SK-N-SH (cell line): ENCODE data around the gene ASAP2. TPM values are rescaled to one million over a fixed set of nuclear protein-coding genes. Genes with fewer than 3 reads are reported as not detected.
A peak's percentile ranks its signal among the peaks of the same experiment; 100 is the strongest.

Experiments
- CTCF ChIA-PET: fragments of 300-600, 350-600 bp; formaldehyde crosslinking; extraction: SDS; loops from one replicate; lab custom pipeline; 2021; lab: Yijun Ruan, JAX
- POLR2A ChIA-PET: fragments of 350-600 bp; sonication (Branson Sonifier 250); formaldehyde crosslinking; extraction: SDS; loops from one replicate; lab custom pipeline; 2020; ENCODE audit warnings: antibody characterized with exemption, inconsistent platforms; lab: Yijun Ruan, JAX
- DNase-seq: peaks from one replicate; pipeline ENCODE4 v3.0.0; 2012
- H2AFZ ChIP-seq: fragments of 200-600 bp; sonication (generic); 2 replicates; pipeline ENCODE4 v1.8.1; 2016; ENCODE audit warnings: antibody characterized with exemption, mild to moderate bottlenecking, low read depth
- H3F3A ChIP-seq: fragments of 200-600 bp; sonication (generic); replicated peaks from 2 replicates; pipeline ENCODE3; 2016; ENCODE audit warnings: antibody characterized with exemption, mild to moderate bottlenecking; ENCODE audit not compliant: insufficient read depth
- H3K27ac ChIP-seq, 2 experiments: fragments of 200-500 bp in 1 of 2; fragments of 200-600 bp in 1 of 2; sonication (Bioruptor generic) in 1 of 2; sonication (generic), shearing (Covaris generic) in 1 of 2; 2 replicates each; pipeline versions ENCODE4 v1.5.1 to v1.6.1; 2014 to 2016; ENCODE audit warnings: low read depth in 2 of 2, inconsistent platforms in 1 of 2, low read length in 1 of 2, mild to moderate bottlenecking in 1 of 2, mixed read lengths in 1 of 2
- H3K27me3 ChIP-seq: fragments of 200-600 bp; sonication (generic), shearing (Covaris generic); 2 replicates; pipeline ENCODE4 v1.6.1; 2016; ENCODE audit warnings: mixed run types; ENCODE audit not compliant: insufficient read depth
- H3K36me3 ChIP-seq, 2 experiments: fragments of 200-500 bp in 1 of 2; fragments of 200-600 bp in 1 of 2; sonication (Bioruptor generic) in 1 of 2; sonication (generic) in 1 of 2; replicated peaks in 1 of 2; 2 replicates each; pipeline versions ENCODE3 to v1.5.1; 2014 to 2016; ENCODE audit warnings: low read length in 1 of 2, mild to moderate bottlenecking in 1 of 2; ENCODE audit not compliant: insufficient read depth in 2 of 2, control insufficient read depth in 1 of 2
- H3K4me1 ChIP-seq, 2 experiments: fragments of 200-500 bp in 1 of 2; fragments of 200-600 bp in 1 of 2; sonication (Bioruptor generic) in 1 of 2; sonication (generic), shearing (Covaris generic) in 1 of 2; 2 replicates each; pipeline versions ENCODE4 v1.5.1 to v1.6.1; 2014 to 2016; ENCODE audit warnings: low read depth in 1 of 2, low read length in 1 of 2, mixed run types in 1 of 2; ENCODE audit not compliant: insufficient read depth in 2 of 2, control insufficient read depth in 1 of 2
- H3K4me2 ChIP-seq: fragments of 200-600 bp; sonication (generic), shearing (Covaris generic); 2 replicates; pipeline ENCODE4 v1.6.1; 2017; ENCODE audit warnings: mixed run types
- H3K4me3 ChIP-seq, 2 experiments: fragments of 200-500 bp in 1 of 2; fragments of 200-600 bp in 1 of 2; sonication (Bioruptor generic) in 1 of 2; sonication (generic), shearing (Covaris generic) in 1 of 2; 2 replicates each; pipeline versions ENCODE4 v1.5.1 to v1.8.1; 2014 to 2016; ENCODE audit warnings: low read depth in 2 of 2, inconsistent platforms in 1 of 2, low read length in 1 of 2, mild to moderate bottlenecking in 1 of 2, mixed read lengths in 1 of 2, moderate library complexity in 1 of 2
- H3K79me2 ChIP-seq: fragments of 200-600 bp; sonication (generic); 2 replicates; pipeline ENCODE4 v1.8.1; 2017; ENCODE audit warnings: mild to moderate bottlenecking; ENCODE audit not compliant: insufficient read depth
- H3K9ac ChIP-seq: fragments of 200-600 bp; sonication (generic); 2 replicates; pipeline ENCODE4 v1.6.1; 2017; ENCODE audit warnings: mixed run types
- H3K9me2 ChIP-seq: fragments of 200-600 bp; sonication (generic); 2 replicates; pipeline ENCODE4 v1.6.1; 2017; ENCODE audit warnings: mixed run types
- H3K9me3 ChIP-seq: fragments of 200-600 bp; sonication (generic); 2 replicates; pipeline ENCODE4 v1.6.1; 2017; ENCODE audit warnings: mixed run types, mild to moderate bottlenecking, moderate library complexity
- H4K20me1 ChIP-seq: fragments of 200-600 bp; sonication (generic); 2 replicates; pipeline ENCODE4 v1.6.1; 2017; ENCODE audit warnings: mild to moderate bottlenecking, mixed run types; ENCODE audit not compliant: insufficient read depth
- CHD2 ChIP-seq: fragments of 150-350 bp; IDR thresholded peaks from 2 replicates; pipeline ENCODE4 v1.6.1; 2018; ENCODE audit warnings: low read length; ENCODE audit not compliant: partially characterized antibody
- CTCF ChIP-seq: fragments of 200-600 bp; sonication (generic); IDR thresholded peaks from 2 replicates; pipeline ENCODE4 v1.6.1; 2017; ENCODE audit warnings: antibody characterized with exemption, mild to moderate bottlenecking, moderate library complexity
- ELF1 ChIP-seq: IDR thresholded peaks from 2 replicates; pipeline ENCODE4 v1.4.0; 2012
- EP300 ChIP-seq, 2 experiments: IDR thresholded peaks; 2 replicates each; pipeline versions ENCODE4 v1.4.0 to v1.6.1; 2012; ENCODE audit warnings: borderline replicate concordance in 1 of 2, low read depth in 1 of 2, low read length in 1 of 2
- FOSL2 ChIP-seq: IDR thresholded peaks from 2 replicates; pipeline ENCODE4 v1.4.0; 2012; ENCODE audit warnings: low read depth, mild to moderate bottlenecking, moderate library complexity, borderline replicate concordance
- JUND ChIP-seq: IDR thresholded peaks from 2 replicates; pipeline ENCODE4 v1.4.0; 2012
- MXI1 ChIP-seq: IDR thresholded peaks from 2 replicates; pipeline ENCODE4 v1.6.1; 2012; ENCODE audit warnings: mild to moderate bottlenecking, low read depth, low read length, improper control_type of control experiment
- NFIC ChIP-seq: IDR thresholded peaks from 2 replicates; pipeline ENCODE4 v1.4.0; 2012; ENCODE audit warnings: borderline replicate concordance
- NRF1 ChIP-seq: IDR thresholded peaks from 2 replicates; pipeline ENCODE4 v1.6.1; 2012; ENCODE audit warnings: low read depth, mild to moderate bottlenecking, low read length
- RAD21 ChIP-seq: IDR thresholded peaks from 2 replicates; pipeline ENCODE4 v1.6.1; 2012; ENCODE audit warnings: mild to moderate bottlenecking, low read length
- RCOR1 ChIP-seq: fragments of 150-350 bp; IDR thresholded peaks from 2 replicates; pipeline ENCODE4 v1.6.1; 2017; ENCODE audit warnings: antibody characterized with exemption, low read length
- RFX5 ChIP-seq: IDR thresholded peaks from 2 replicates; pipeline ENCODE4 v1.6.1; 2012; ENCODE audit warnings: mild to moderate bottlenecking, improper control_type of control experiment, low read length
- TAF1 ChIP-seq: IDR thresholded peaks from 2 replicates; pipeline ENCODE4 v1.6.1; 2012; ENCODE audit warnings: low read depth, mild to moderate bottlenecking, low read length, moderate library complexity, borderline replicate concordance
- TEAD4 ChIP-seq: IDR thresholded peaks from 2 replicates; pipeline ENCODE4 v1.4.0; 2012; ENCODE audit warnings: mild to moderate bottlenecking, borderline replicate concordance; ENCODE audit not compliant: insufficient read depth
- WGBS: methylation state at CpG from one replicate; pipeline ENCODE4 v1.1.6; 2017; ENCODE audit warnings: low lambda C conversion rate; 5-methylcytosine and 5-hydroxymethylcytosine counted together
- polyA plus RNA-seq, 3 experiments: library from polyadenylated mRNA; depleted of rRNA; stranded (reverse); fragments of >200 nt; gene quantifications; 2 replicates each; pipeline ENCODE4 v1.2.3, GENCODE V29; 2012
- TF ChIP-seq, protein P1 (sequence below): IDR thresholded peaks from 2 replicates; pipeline ENCODE4 v1.4.0; 2012; ENCODE audit warnings: low read depth
- TF ChIP-seq, protein P2 (sequence below): IDR thresholded peaks from 2 replicates; pipeline ENCODE4 v1.6.1; 2012; ENCODE audit warnings: mild to moderate bottlenecking, low read depth, low read length, moderate library complexity
- TF ChIP-seq, protein P3 (sequence below): IDR thresholded peaks from 2 replicates; pipeline ENCODE4; 2012

Gene ASAP2
- polyA plus RNA-seq, 1 of the 3 experiments (the other 2 are of a cell fraction), result 37.9 TPM

DNA sequence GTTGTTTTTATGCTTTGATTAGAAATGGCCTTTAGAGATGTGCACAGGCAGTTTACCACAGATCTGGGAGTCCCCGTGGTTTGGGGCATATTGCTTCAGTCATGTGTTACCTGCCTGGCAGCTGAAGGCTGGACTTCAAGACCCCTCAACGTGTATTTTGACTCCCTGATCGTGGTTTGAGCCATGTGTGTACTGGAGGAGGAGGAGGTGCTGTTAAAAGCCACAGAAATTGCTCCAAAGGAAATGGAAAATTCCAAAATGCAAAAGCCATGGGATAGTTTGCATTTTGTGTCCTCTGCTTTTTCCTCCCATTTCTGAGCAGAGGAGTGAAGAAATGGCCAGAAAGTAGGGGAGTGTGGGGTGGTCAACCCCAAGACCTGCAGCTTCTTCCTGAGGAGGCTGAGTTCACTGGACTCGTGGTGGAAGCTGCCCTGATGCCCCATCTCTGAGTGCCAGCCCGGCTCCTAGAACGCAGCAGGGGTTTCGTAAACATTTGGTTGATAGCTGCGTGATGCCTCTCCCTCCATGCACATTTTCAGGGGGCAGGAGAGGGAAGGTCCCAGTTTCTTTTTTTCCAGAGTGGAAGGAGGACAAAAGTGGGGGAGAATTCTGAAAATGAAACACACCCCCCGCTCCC lies 171.0 kb downstream of the ASAP2 start:
- Histone ChIP-seq H3F3A (peaks cover 36% of the 10 kb centered on the region), H3K4me3 (no peak overlapping the region), H3K4me1 (peaks cover 10 to 47% of the 10 kb centered on the region in 2 experiments; a peak in 3 of 4 replicates), H3K27me3 (no peaks in the 10 kb centered on the region), H3K36me3 (peaks cover 57 to 63% of the 10 kb centered on the region in 2 experiments), H3K9me2 (no peaks in the 10 kb centered on the region), H4K20me1 (no peaks in the 10 kb centered on the region), H3K4me2 (peak overlapping the region; percentile 52; the same call in 1 of the 2 replicates), H3K9me3 (no peaks in the 10 kb centered on the region), H3K9ac (no peak overlapping the region), H3K27ac (peak overlapping the region; percentile 56 to 97), H2AFZ (no peak overlapping the region), H3K79me2 (peaks cover 7% of the 10 kb centered on the region; the same call in 1 of the 2 replicates)
- POLR2A ChIA-PET, result no interaction called here
- 78% methylated on average over 9 of the region's 9 CpGs for WGBS
- TF ChIP-seq CHD2, result no peak
- TF ChIP-seq, protein P1, sequence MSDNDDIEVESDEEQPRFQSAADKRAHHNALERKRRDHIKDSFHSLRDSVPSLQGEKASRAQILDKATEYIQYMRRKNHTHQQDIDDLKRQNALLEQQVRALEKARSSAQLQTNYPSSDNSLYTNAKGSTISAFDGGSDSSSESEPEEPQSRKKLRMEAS, result no peak
- no peak for DNase-seq
- CTCF ChIA-PET, result interaction anchor here (3.2 kb wide), 1 partner anchor 236 kb away, joined by 21 read pairs; no protein-coding TSS in a partner anchor

- POLR2A ChIA-PET, result no interaction called here
- DNase-seq, result no peak
- no peaks in the 10 kb centered on the region for H3K9me2 ChIP-seq
- H3K9me3 ChIP-seq, result no peaks in the 10 kb centered on the region
- CTCF ChIA-PET, result interaction anchor here (0.7 to 1.3 kb wide), 3 partner anchors 11 to 1425 kb away, joined by 3 to 4 read pairs (median 3); no protein-coding TSS in a partner anchor
- H3F3A ChIP-seq, result peaks cover 36% of the 10 kb centered on the region
- H3K36me3 ChIP-seq, result peaks cover 54 to 59% of the 10 kb centered on the region in 2 experiments
- no peak overlapping the region; the same call in 1 of the 2 replicates for H3K9ac ChIP-seq
- no peaks in the 10 kb centered on the region for H4K20me1 ChIP-seq
- peak overlapping the region; percentile 56 to 97 for H3K27ac ChIP-seq
- no peak overlapping the region for H3K4me3 ChIP-seq
- no peaks in the 10 kb centered on the region for H3K27me3 ChIP-seq
- peaks cover 10 to 52% of the 10 kb centered on the region in 2 experiments; a peak in 3 of 4 replicates for H3K4me1 ChIP-seq
- peak overlapping the region; percentile 52; the same call in 1 of the 2 replicates for H3K4me2 ChIP-seq
- WGBS, result 65% methylated on average over 30 of the region's 30 CpGs
- H2AFZ ChIP-seq, result no peak overlapping the region
- H3K79me2 ChIP-seq, result peaks cover 7% of the 10 kb centered on the region; the same call in 1 of the 2 replicates
- no peak for TF ChIP-seq ELF1
- no peak for TF ChIP-seq NRF1
- TF ChIP-seq, protein P2, sequence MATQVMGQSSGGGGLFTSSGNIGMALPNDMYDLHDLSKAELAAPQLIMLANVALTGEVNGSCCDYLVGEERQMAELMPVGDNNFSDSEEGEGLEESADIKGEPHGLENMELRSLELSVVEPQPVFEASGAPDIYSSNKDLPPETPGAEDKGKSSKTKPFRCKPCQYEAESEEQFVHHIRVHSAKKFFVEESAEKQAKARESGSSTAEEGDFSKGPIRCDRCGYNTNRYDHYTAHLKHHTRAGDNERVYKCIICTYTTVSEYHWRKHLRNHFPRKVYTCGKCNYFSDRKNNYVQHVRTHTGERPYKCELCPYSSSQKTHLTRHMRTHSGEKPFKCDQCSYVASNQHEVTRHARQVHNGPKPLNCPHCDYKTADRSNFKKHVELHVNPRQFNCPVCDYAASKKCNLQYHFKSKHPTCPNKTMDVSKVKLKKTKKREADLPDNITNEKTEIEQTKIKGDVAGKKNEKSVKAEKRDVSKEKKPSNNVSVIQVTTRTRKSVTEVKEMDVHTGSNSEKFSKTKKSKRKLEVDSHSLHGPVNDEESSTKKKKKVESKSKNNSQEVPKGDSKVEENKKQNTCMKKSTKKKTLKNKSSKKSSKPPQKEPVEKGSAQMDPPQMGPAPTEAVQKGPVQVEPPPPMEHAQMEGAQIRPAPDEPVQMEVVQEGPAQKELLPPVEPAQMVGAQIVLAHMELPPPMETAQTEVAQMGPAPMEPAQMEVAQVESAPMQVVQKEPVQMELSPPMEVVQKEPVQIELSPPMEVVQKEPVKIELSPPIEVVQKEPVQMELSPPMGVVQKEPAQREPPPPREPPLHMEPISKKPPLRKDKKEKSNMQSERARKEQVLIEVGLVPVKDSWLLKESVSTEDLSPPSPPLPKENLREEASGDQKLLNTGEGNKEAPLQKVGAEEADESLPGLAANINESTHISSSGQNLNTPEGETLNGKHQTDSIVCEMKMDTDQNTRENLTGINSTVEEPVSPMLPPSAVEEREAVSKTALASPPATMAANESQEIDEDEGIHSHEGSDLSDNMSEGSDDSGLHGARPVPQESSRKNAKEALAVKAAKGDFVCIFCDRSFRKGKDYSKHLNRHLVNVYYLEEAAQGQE, result 0 out of 2 replicates have a peak, but pooled peaks have one; percentile 33
- TF ChIP-seq RAD21, result no peak
- TF ChIP-seq, protein P1, result peak; percentile 55; the same call in 1 of the 2 replicates
- TF ChIP-seq MXI1, result no peak
- TF ChIP-seq NFIC, result no peak
- no peak for TF ChIP-seq TAF1
- peak; percentile 95 for TF ChIP-seq FOSL2
- TF ChIP-seq, protein P3, sequence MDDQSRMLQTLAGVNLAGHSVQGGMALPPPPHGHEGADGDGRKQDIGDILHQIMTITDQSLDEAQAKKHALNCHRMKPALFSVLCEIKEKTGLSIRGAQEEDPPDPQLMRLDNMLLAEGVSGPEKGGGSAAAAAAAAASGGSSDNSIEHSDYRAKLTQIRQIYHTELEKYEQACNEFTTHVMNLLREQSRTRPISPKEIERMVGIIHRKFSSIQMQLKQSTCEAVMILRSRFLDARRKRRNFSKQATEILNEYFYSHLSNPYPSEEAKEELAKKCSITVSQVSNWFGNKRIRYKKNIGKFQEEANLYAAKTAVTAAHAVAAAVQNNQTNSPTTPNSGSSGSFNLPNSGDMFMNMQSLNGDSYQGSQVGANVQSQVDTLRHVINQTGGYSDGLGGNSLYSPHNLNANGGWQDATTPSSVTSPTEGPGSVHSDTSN, result peak; percentile 6; the same call in 1 of the 2 replicates
- no peak for TF ChIP-seq CTCF
- peak; percentile 84 for TF ChIP-seq JUND
- no peak for TF ChIP-seq RCOR1
- no peak for TF ChIP-seq RFX5
- peak in 1 of 2 experiments; percentile 28; a peak in 1 of 4 replicates for TF ChIP-seq EP300 (IDR thresholded peaks at IDR 0.05; ENCODE audit: borderline replicate concordance in 1 of 2, low read depth in 1 of 2, low read length in 1 of 2)
- TF ChIP-seq TEAD4, result no peak
Observed at GRCh38 chr2:9378433-9379390, 172.1 kb downstream of the ASAP2 start.
